ENCODE data around the gene KRT81.

The KRT81 gene

DNA sequence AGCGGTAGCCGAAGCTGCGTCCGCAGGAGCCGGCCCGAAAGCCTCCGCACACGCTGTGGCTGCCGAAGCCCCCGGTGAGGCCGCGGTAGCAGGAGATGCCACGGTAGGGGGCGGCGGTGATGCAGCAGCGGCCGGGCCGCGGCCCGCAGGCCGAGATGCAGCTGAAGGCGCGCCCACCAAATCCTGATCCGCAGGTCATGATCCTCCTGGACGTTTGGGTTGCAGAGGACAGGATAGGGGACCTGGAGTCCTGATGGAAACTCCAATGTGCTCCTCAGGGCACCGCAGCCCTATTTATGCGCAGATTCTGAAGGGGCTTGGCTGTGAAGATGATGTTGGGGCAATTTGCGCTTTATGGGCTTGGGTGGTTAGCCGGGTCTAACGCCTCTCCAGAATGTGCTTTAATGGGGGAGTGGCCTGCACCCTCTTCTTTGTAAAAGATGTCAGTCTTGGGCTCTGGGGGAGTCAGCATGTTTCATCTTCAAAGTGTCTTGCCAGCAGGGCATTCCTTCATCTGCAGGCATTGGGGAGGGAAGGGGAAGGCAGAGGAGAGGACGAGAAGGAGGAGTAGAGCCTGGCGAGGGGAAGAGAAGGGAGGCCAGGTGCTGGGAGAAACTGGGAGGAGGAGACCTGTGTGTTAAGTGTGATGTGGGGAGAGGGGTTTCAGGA is at the start of gene KRT81:
Gene KRT81 (minus strand): TSS at position 268 of the 669 bp plus-strand sequence. CDS start 69 bp downstream, at position 199.
- CTCF ChIA-PET, result no interaction called here
- no peak for DNase-seq (ENCODE audit: extremely low spot score)
- TF ChIP-seq L3MBTL2 (conservative IDR thresholded peaks at IDR 0.05) (no peak), SUZ12 (IDR thresholded peaks at IDR 0.05) (no peak), FOXM1 (IDR thresholded peaks at IDR 0.05; ENCODE audit: borderline replicate concordance) (no peak), CTBP1 (IDR thresholded peaks at IDR 0.05; ENCODE audit: borderline replicate concordance) (no peak), HDGF (IDR thresholded peaks at IDR 0.05; ENCODE audit: borderline replicate concordance) (no peak), BHLHE40 (IDR thresholded peaks at IDR 0.05; ENCODE audit: borderline replicate concordance) (no peak)
- POLR2A ChIA-PET, result no interaction called here

DNA sequence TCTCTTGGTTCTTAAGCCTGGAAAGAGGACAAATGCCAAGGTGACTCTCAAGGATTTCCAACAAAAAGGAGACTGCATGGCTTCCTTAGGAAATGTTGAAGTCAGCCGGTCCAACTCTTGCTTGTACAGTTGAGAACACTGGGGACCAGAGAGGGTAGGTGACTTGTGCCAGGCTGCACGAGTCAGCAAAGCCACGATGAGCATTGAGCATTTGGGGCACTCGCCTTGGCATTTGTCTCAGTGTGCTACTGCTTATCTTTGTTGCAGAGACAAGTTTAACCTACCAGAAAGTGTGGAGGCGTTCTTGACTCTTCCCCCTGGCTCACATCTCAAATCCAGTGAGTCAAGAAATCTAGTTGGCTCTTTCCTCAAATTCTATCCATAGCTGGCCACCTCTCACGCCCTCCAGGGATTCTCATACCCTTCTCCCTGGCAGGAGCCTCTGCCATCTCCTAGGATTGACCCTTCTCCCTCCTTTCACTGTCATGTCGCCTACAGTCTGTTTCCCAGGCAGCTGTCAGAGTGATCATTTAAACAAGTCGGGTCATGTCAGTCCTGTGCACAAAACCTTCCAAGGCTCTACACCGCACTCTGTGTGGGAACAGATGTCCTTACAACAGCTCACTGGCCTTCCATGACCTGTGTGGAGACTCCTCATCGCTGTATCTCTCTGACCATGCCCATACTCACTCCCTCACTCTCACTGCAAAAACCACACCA is 47.1 kb upstream of the KRT81 start:
- ChIA-PET CTCF (interaction anchor here (0.6 to 1.3 kb wide), 2 partner anchors 57 to 117 kb away, joined by 3 read pairs; no protein-coding TSS in a partner anchor), POLR2A (interaction anchor here (1.3 kb wide), 1 partner anchor 9 kb away, joined by 3 read pairs; no protein-coding TSS in a partner anchor)
- no peak for TF ChIP-seq NFRKB (IDR thresholded peaks at IDR 0.05)
- TF ChIP-seq ARNT (IDR thresholded peaks at IDR 0.05), result no peak
- TF ChIP-seq ZNF384 (IDR thresholded peaks at IDR 0.05), result no peak
- TF ChIP-seq SUZ12 (IDR thresholded peaks at IDR 0.05), result no peak
- TF ChIP-seq ELF4 (IDR thresholded peaks at IDR 0.05), result no peak
- no peak for TF ChIP-seq FOXM1 (IDR thresholded peaks at IDR 0.05; ENCODE audit: borderline replicate concordance)
- no peak for TF ChIP-seq BHLHE40 (IDR thresholded peaks at IDR 0.05; ENCODE audit: borderline replicate concordance)
- TF ChIP-seq FOXA1 (IDR thresholded peaks at IDR 0.05), result no peak
- TF ChIP-seq SP1 (IDR thresholded peaks at IDR 0.05), result no peak
- no peak for TF ChIP-seq CTBP1 (IDR thresholded peaks at IDR 0.05; ENCODE audit: borderline replicate concordance)
- no peak for TF ChIP-seq HDGF (IDR thresholded peaks at IDR 0.05; ENCODE audit: borderline replicate concordance)
- DNase-seq (ENCODE audit: extremely low spot score), result no peak

DNA sequence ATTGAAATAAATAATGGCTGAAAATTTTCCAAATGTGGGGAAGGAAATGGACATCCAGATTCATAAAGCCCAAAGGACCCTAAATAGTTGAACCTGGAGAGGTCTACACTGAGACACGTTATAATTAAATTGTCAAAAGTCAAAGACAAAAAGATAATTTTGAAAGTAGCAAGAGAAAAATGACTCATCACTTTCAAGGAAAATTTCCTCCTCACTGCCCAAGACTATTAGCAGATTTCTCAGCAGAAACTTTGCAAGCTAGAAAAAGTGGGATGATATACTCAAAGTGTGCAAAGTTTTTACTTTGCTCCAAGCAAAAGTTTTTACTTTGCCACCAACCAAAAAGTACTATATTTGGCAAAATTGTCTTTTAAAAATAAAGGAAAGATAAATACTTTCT is 45.7 kb upstream of the KRT81 start:
- no peak for DNase-seq (ENCODE audit: extremely low spot score)
- POLR2A ChIA-PET, result no interaction called here
- CTCF ChIA-PET, result interaction anchor here (1.3 kb wide), 1 partner anchor 10 kb away, joined by 5 read pairs; no protein-coding TSS in a partner anchor
- TF ChIP-seq ZNF384 (IDR thresholded peaks at IDR 0.05) (no peak), BHLHE40 (IDR thresholded peaks at IDR 0.05; ENCODE audit: borderline replicate concordance) (no peak), ELF4 (IDR thresholded peaks at IDR 0.05) (no peak), CTBP1 (IDR thresholded peaks at IDR 0.05; ENCODE audit: borderline replicate concordance) (no peak), ARNT (IDR thresholded peaks at IDR 0.05) (no peak)
- TF ChIP-seq, protein P1, sequence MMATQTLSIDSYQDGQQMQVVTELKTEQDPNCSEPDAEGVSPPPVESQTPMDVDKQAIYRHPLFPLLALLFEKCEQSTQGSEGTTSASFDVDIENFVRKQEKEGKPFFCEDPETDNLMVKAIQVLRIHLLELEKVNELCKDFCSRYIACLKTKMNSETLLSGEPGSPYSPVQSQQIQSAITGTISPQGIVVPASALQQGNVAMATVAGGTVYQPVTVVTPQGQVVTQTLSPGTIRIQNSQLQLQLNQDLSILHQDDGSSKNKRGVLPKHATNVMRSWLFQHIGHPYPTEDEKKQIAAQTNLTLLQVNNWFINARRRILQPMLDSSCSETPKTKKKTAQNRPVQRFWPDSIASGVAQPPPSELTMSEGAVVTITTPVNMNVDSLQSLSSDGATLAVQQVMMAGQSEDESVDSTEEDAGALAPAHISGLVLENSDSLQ (IDR thresholded peaks at IDR 0.05), result no peak

DNA sequence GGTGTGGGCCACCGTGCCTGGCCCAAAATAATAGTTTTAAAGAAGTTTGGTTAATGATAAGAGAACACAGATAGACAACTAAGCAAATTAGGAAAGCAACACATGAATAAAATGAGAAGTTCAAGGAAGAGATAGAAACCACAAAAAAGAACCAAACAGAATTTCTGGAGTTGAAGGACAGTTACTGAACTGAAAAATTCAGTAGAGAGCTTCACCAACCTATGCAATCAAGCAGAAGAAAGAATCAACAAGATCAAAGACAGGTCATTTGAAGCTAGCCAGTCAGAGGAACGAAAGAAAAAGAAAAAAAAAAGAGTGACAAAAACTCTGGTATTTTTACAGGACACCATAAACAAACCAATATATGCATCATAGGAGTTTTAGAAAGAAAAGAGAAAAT is 45.3 kb upstream of the KRT81 start:
- TF ChIP-seq ARNT (IDR thresholded peaks at IDR 0.05) (no peak), TARDBP (IDR thresholded peaks at IDR 0.05) (no peak), L3MBTL2 (conservative IDR thresholded peaks at IDR 0.05) (no peak), HDGF (IDR thresholded peaks at IDR 0.05; ENCODE audit: borderline replicate concordance) (no peak), NFRKB (IDR thresholded peaks at IDR 0.05) (no peak), FOXM1 (IDR thresholded peaks at IDR 0.05; ENCODE audit: borderline replicate concordance) (no peak), FOXK2 (IDR thresholded peaks at IDR 0.05) (no peak), SP1 (IDR thresholded peaks at IDR 0.05) (no peak), ZNF384 (IDR thresholded peaks at IDR 0.05) (no peak), CTBP1 (IDR thresholded peaks at IDR 0.05; ENCODE audit: borderline replicate concordance) (no peak)
- TF ChIP-seq, protein P1 (IDR thresholded peaks at IDR 0.05), result no peak
- DNase-seq (ENCODE audit: extremely low spot score), result no peak
- ChIA-PET POLR2A (no interaction called here), CTCF (interaction anchor here (1.3 kb wide), 1 partner anchor 10 kb away, joined by 5 read pairs; no protein-coding TSS in a partner anchor)

DNA sequence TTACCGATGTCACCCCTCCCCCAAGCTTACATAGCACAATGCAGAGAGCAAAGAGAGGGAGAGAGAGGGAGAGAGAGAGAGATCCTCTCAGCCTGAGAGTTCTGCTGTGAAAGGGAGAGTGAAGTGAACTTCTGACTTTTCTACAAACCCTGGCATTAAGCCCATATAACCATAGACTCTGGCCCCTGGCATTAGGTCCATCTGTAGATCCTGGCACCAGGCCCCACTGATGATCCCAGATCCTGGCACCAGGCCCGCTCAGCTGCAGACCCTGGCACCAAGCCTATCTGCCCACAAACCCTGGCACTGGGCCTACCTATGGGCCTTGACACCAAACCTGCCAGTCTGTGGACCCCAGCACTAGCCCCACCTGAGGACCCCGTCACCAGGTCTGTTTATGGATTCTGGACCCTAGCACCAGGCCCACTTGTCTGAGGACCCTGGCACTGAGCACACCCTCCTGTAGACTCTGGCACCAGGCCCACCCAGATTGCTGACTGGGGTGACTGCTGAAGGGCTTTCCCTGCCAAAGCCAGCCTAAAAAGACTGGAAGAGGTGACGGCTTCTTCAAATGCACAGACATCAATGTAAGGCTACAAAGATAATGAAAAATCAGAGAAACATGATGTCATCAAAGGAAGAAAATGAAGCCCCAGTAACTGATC is 44.4 kb upstream of the KRT81 start:
- DNase-seq (ENCODE audit: extremely low spot score), result no peak
- ChIA-PET CTCF (interaction anchor here (0.6 kb wide), 1 partner anchor 656 kb away, joined by 3 read pairs; no protein-coding TSS in a partner anchor), POLR2A (no interaction called here)
- TF ChIP-seq TARDBP (IDR thresholded peaks at IDR 0.05) (no peak), L3MBTL2 (conservative IDR thresholded peaks at IDR 0.05) (no peak), HDGF (IDR thresholded peaks at IDR 0.05; ENCODE audit: borderline replicate concordance) (no peak), ZNF384 (IDR thresholded peaks at IDR 0.05) (no peak), FOXK2 (IDR thresholded peaks at IDR 0.05) (no peak), ARNT (IDR thresholded peaks at IDR 0.05) (no peak), BHLHE40 (IDR thresholded peaks at IDR 0.05; ENCODE audit: borderline replicate concordance) (no peak), SUZ12 (IDR thresholded peaks at IDR 0.05) (no peak)
- TF ChIP-seq, protein P1 (IDR thresholded peaks at IDR 0.05), result no peak

DNA sequence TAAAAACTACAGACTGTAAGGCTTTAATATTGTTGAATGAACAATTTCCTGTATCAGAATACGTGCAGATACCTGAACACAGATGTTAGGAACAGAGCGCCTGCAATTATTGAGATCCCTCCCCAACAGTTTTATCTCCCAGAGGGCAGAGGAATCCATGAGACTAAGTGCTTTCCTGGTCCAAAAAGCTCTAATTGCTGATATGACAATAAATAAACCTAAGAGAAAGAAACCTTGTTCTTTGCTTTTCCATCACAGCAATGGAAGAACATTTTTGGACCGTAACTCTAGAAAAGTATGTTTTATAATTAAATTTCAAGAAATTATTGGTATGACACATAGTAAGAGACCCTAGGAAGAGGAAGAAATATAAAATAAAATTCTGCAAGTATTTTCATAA is 42.9 kb upstream of the KRT81 start:
- CTCF ChIA-PET, result no interaction called here
- no peak for TF ChIP-seq ELF4 (IDR thresholded peaks at IDR 0.05)
- no peak for TF ChIP-seq ZNF384 (IDR thresholded peaks at IDR 0.05)
- TF ChIP-seq FOXM1 (IDR thresholded peaks at IDR 0.05; ENCODE audit: borderline replicate concordance), result no peak
- no peak for TF ChIP-seq SUZ12 (IDR thresholded peaks at IDR 0.05)
- no peak for TF ChIP-seq ARNT (IDR thresholded peaks at IDR 0.05)
- TF ChIP-seq, protein P1 (IDR thresholded peaks at IDR 0.05), result no peak
- TF ChIP-seq SP1 (IDR thresholded peaks at IDR 0.05), result no peak
- TF ChIP-seq FOXK2 (IDR thresholded peaks at IDR 0.05), result no peak
- no peak for TF ChIP-seq TARDBP (IDR thresholded peaks at IDR 0.05)
- no peak for TF ChIP-seq NFRKB (IDR thresholded peaks at IDR 0.05)
- no peak for TF ChIP-seq BHLHE40 (IDR thresholded peaks at IDR 0.05; ENCODE audit: borderline replicate concordance)
- TF ChIP-seq FOXA1 (IDR thresholded peaks at IDR 0.05), result no peak
- no peak for TF ChIP-seq L3MBTL2 (conservative IDR thresholded peaks at IDR 0.05)
- no peak for TF ChIP-seq HDGF (IDR thresholded peaks at IDR 0.05; ENCODE audit: borderline replicate concordance)
- no peak for TF ChIP-seq LEF1 (IDR thresholded peaks at IDR 0.05; ENCODE audit: borderline replicate concordance)
- TF ChIP-seq CTBP1 (IDR thresholded peaks at IDR 0.05; ENCODE audit: borderline replicate concordance), result no peak
- POLR2A ChIA-PET, result no interaction called here

More for the DNA sequence above, 42.9 kb upstream of the KRT81 start:
- no peak for DNase-seq (ENCODE audit: extremely low spot score)

Data from HEK293T (cell line).